HepG2 (cell line): ENCODE data around the gene MTA2. TPM values are rescaled to one million over a fixed set of nuclear protein-coding genes. Genes with fewer than 3 reads are reported as not detected.

Experiments used
- BRF2 ChIP-seq: sonication (generic); formaldehyde crosslinking; IDR thresholded peaks from 2 replicates; pipeline ENCODE4 v1.8.1; 2022; ENCODE audit warnings: mild to moderate bottlenecking, missing genetic modification reagents
- GABPB1 ChIP-seq: IDR thresholded peaks from 2 replicates; pipeline ENCODE4 v1.6.1; 2016; ENCODE audit warnings: mild to moderate bottlenecking, missing genetic modification reagents, moderate library complexity, missing compliant biosample characterization
- GZF1 ChIP-seq: sonication (generic); formaldehyde crosslinking; IDR thresholded peaks from 2 replicates; pipeline ENCODE4 v1.5.1; 2020; ENCODE audit warnings: mild to moderate bottlenecking, missing genetic modification reagents
- KLF12 ChIP-seq: sonication (generic); formaldehyde crosslinking; IDR thresholded peaks from 2 replicates; pipeline ENCODE4 v1.4.0; 2020; ENCODE audit warnings: missing genetic modification reagents, borderline replicate concordance
- LCORL ChIP-seq, 2 experiments: fragments of 450-650 bp in 1 of 2; sonication (generic) in 1 of 2; formaldehyde crosslinking in 1 of 2; IDR thresholded peaks; 2 replicates each; pipeline versions ENCODE4 v1.5.0 to v1.6.1; 2017 to 2020; ENCODE audit warnings: antibody characterized with exemption in 1 of 2, missing genetic modification reagents in 1 of 2
- MAZ ChIP-seq, 2 experiments: sonication (generic) in 1 of 2; formaldehyde crosslinking in 1 of 2; IDR thresholded peaks; 2 replicates each; pipeline versions ENCODE4 v1.5.0 to v1.6.1; 2012 to 2020; ENCODE audit warnings: low read depth in 2 of 2, mild to moderate bottlenecking in 2 of 2, borderline replicate concordance in 1 of 2, improper control_type of control experiment in 1 of 2, low read length in 1 of 2, missing genetic modification reagents in 1 of 2, moderate library complexity in 1 of 2
- PHF8 ChIP-seq: sonication (generic); formaldehyde crosslinking; IDR thresholded peaks from 2 replicates; pipeline ENCODE4 v1.5.0; 2020; ENCODE audit warnings: missing genetic modification reagents
- RAD21 ChIP-seq: fragments of 450-650 bp; formaldehyde crosslinking; IDR thresholded peaks from 2 replicates; pipeline ENCODE4 v1.5.0; 2020; ENCODE audit warnings: mild to moderate bottlenecking
- RCOR2 ChIP-seq: IDR thresholded peaks from 2 replicates; pipeline ENCODE4 v1.6.1; 2016; ENCODE audit warnings: missing biosample characterization, missing genetic modification reagents
- ZBTB25 ChIP-seq: IDR thresholded peaks from 2 replicates; pipeline ENCODE4 v1.6.1; 2018; ENCODE audit warnings: missing genetic modification reagents
- ZBTB33 ChIP-seq: sonication (generic); formaldehyde crosslinking; IDR thresholded peaks from 2 replicates; pipeline ENCODE4 v1.4.0; 2020; ENCODE audit warnings: missing genetic modification reagents
- ZBTB49 ChIP-seq: sonication (generic); formaldehyde crosslinking; IDR thresholded peaks from 2 replicates; pipeline ENCODE4 v1.4.0; 2020; ENCODE audit warnings: missing genetic modification reagents, borderline replicate concordance
- ZNF331 ChIP-seq: sonication (generic); formaldehyde crosslinking; IDR thresholded peaks from 2 replicates; pipeline ENCODE4 v1.4.0; 2020; ENCODE audit warnings: missing genetic modification reagents
- ZNF337 ChIP-seq: sonication (generic); formaldehyde crosslinking; IDR thresholded peaks from 2 replicates; pipeline ENCODE4 v1.5.1; 2020; ENCODE audit warnings: missing genetic modification reagents, low read depth, mild to moderate bottlenecking, borderline replicate concordance
- ZNF354B ChIP-seq: sonication (generic); formaldehyde crosslinking; IDR thresholded peaks from 2 replicates; pipeline ENCODE4 v1.8.0; 2022; ENCODE audit warnings: mild to moderate bottlenecking, missing genetic modification reagents
- ZNF639 ChIP-seq: conservative IDR thresholded peaks from 2 replicates; pipeline ENCODE4 v1.6.1; 2018; ENCODE audit warnings: missing genetic modification reagents
- ZNF749 ChIP-seq: sonication (generic); formaldehyde crosslinking; IDR thresholded peaks from 2 replicates; pipeline ENCODE4 v1.8.0; 2022; ENCODE audit warnings: mild to moderate bottlenecking, missing genetic modification reagents, moderate library complexity, borderline replicate concordance
- ZNF768 ChIP-seq: sonication (generic); formaldehyde crosslinking; IDR thresholded peaks from 2 replicates; pipeline ENCODE4 v1.4.0; 2020; ENCODE audit warnings: missing genetic modification reagents
- polyA plus RNA-seq, 8 experiments: library from polyadenylated mRNA; depleted of rRNA in 3 of 8; stranded (reverse) in 7 of 8; unstranded in 1 of 8; fragments of >200 nt; fragmentation: Illumina TruSeq in 4 of 8; extraction: Trizol in 4 of 8; gene quantifications; 2 replicates each; pipeline versions ENCODE4 v1.2.1 to v1.2.3, GENCODE V29; 2011 to 2016; ENCODE audit warnings: low read depth in 4 of 8, missing spikeins in 1 of 8, mixed read lengths in 1 of 8; ENCODE audit not compliant: insufficient read depth in 1 of 8
- total RNA-seq, 5 experiments: library from RNA; depleted of rRNA; stranded (reverse); fragments of >200 nt; fragmentation: Illumina TruSeq; extraction: Trizol; gene quantifications; 2 replicates each; pipeline ENCODE4 v1.2.3, GENCODE V29; 2016; ENCODE audit warnings: low read depth in 1 of 5

MTA2 gene
- total and polyA plus RNA-seq, 2 of the 13 experiments (the other 11 are each of a cell fraction or from before 2014, with no cell fraction given): 14.0 to 70.0 TPM

- TF ChIP-seq ZBTB25 (CRISPR knock-in tag) (peak; percentile 66; the same call in 1 of the 2 replicates), KLF12 (CRISPR knock-in tag) (0 out of 2 replicates have a peak, but pooled peaks have one; percentile 32), MAZ (IDR thresholded peaks at IDR 0.05; ENCODE audit: borderline replicate concordance, low read depth, low read length) (peak; percentile 75; the same call in 1 of the 2 replicates), MAZ (CRISPR knock-in tag; IDR thresholded peaks at IDR 0.05; ENCODE audit: low read depth) (peak; percentile 34; the same call in 1 of the 2 replicates), ZNF749 (CRISPR knock-in tag) (0 out of 2 replicates have a peak, but pooled peaks have one; percentile 50), GABPB1 (CRISPR knock-in tag) (peak; percentile 67; the same call in 1 of the 2 replicates), ZBTB33 (CRISPR knock-in tag) (0 out of 2 replicates have a peak, but pooled peaks have one; percentile 9), PHF8 (CRISPR knock-in tag) (peak; percentile 28; the same call in 1 of the 2 replicates), LCORL (IDR thresholded peaks at IDR 0.05) (no peak), LCORL (CRISPR knock-in tag; IDR thresholded peaks at IDR 0.05) (peak; percentile 27; the same call in 1 of the 2 replicates), BRF2 (CRISPR knock-in tag) (no peak), ZBTB49 (CRISPR knock-in tag) (no peak), ZNF354B (CRISPR knock-in tag) (no peak), ZNF337 (CRISPR knock-in tag) (0 out of 2 replicates have a peak, but pooled peaks have one; percentile 28), ZNF768 (CRISPR knock-in tag) (0 out of 2 replicates have a peak, but pooled peaks have one; percentile 11), ZNF639 (CRISPR knock-in tag) (peak; percentile 82; the same call in 1 of the 2 replicates), RAD21 (CRISPR knock-in tag) (peak; percentile 73), GZF1 (CRISPR knock-in tag) (no peak), ZNF331 (0 out of 2 replicates have a peak, but pooled peaks have one; percentile 8), RCOR2 (CRISPR knock-in tag) (no peak)
Measured at GRCh38 chr11:62612366-62613290, 11.0 kb upstream of the MTA2 start, which contains the start of the genes EML3 and ROM1 (continued).
